Colonic mucosa (tissue), 4 donors: ENCODE data around the gene SV2A. TPM values are rescaled to one million over a fixed set of nuclear protein-coding genes. Genes with fewer than 3 reads are reported as not detected.
A peak's percentile ranks its signal among the peaks of the same experiment; 100 is the strongest.

Experiments used
- DNase-seq: peaks from one replicate; pipeline ENCODE4 v3.0.0-alpha.2; 2020
- H3K27ac ChIP-seq: fragments of 200-600 bp; one replicate; pipeline ENCODE4 v1.8.0; 2021
- H3K27me3 ChIP-seq: fragments of 200-600 bp; one replicate; pipeline ENCODE4 v1.8.0; 2021
- H3K36me3 ChIP-seq: fragments of 200-600 bp; one replicate; pipeline ENCODE4 v1.8.0; 2021
- H3K4me1 ChIP-seq: fragments of 200-600 bp; one replicate; pipeline ENCODE4 v1.8.0; 2021; ENCODE audit warnings: mild to moderate bottlenecking
- H3K4me3 ChIP-seq: fragments of 200-600 bp; one replicate; pipeline ENCODE4 v1.8.0; 2021
- H3K9ac ChIP-seq, 2 donors: one replicate each; pipeline ENCODE4 v1.7.0; 2013; ENCODE audit warnings: control low read depth in 2 of 2, low read depth in 2 of 2, low read length in 2 of 2
- H3K9me3 ChIP-seq: fragments of 200-600 bp; one replicate; pipeline ENCODE4 v1.8.0; 2021
- intact Hi-C: fragments of 100-400 bp; cut with DNase I; formaldehyde crosslinking; loops from one replicate; pipeline ENCODE4 v1.14.1; 2022
- total RNA-seq, 2 donors: library from RNA; stranded (reverse); fragmentation: NEBNext Ultra II Directional in 1 of 2; extraction: Animal tissue kit (Norgen Biotek cat#: 25700) in 1 of 2; gene quantifications; one replicate each; pipeline ENCODE4 v1.2.1, GENCODE V29; 2021
- TF ChIP-seq, protein P1 (sequence below): fragments of 200-600 bp; IDR thresholded peaks from one replicate; pipeline ENCODE4 v1.8.0; 2022; ENCODE audit warnings: antibody characterized with exemption, mild to moderate bottlenecking
- donor health status: healthy.
- donor health status: DM: no; HTN: no; CAD: no.
- donor health status: DM: no; HTN: no; CAD: no.

Gene SV2A
- total RNA-seq, 2 donors from 2014 or later, result 0.89 to 1.5 TPM

GRCh38 chr1:149929856-149930255, 12.2 kb upstream of the SV2A start:
- no peaks in the 10 kb centered on the region for H3K9me3 ChIP-seq
- H3K27ac ChIP-seq, result peak overlapping the region; percentile 98
- TF ChIP-seq, protein P1, sequence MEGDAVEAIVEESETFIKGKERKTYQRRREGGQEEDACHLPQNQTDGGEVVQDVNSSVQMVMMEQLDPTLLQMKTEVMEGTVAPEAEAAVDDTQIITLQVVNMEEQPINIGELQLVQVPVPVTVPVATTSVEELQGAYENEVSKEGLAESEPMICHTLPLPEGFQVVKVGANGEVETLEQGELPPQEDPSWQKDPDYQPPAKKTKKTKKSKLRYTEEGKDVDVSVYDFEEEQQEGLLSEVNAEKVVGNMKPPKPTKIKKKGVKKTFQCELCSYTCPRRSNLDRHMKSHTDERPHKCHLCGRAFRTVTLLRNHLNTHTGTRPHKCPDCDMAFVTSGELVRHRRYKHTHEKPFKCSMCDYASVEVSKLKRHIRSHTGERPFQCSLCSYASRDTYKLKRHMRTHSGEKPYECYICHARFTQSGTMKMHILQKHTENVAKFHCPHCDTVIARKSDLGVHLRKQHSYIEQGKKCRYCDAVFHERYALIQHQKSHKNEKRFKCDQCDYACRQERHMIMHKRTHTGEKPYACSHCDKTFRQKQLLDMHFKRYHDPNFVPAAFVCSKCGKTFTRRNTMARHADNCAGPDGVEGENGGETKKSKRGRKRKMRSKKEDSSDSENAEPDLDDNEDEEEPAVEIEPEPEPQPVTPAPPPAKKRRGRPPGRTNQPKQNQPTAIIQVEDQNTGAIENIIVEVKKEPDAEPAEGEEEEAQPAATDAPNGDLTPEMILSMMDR, result no peak
- H3K36me3 ChIP-seq, result peaks cover 12% of the 10 kb centered on the region
- H3K9ac ChIP-seq, result peak overlapping the region in 1 of 2 donors; percentile 27
- peaks cover 4% of the 10 kb centered on the region for H3K4me1 ChIP-seq
- no peak for DNase-seq
- intact Hi-C loops, result no loop called here
- H3K4me3 ChIP-seq, result no peak overlapping the region
- H3K27me3 ChIP-seq, result no peaks in the 10 kb centered on the region

DNA sequence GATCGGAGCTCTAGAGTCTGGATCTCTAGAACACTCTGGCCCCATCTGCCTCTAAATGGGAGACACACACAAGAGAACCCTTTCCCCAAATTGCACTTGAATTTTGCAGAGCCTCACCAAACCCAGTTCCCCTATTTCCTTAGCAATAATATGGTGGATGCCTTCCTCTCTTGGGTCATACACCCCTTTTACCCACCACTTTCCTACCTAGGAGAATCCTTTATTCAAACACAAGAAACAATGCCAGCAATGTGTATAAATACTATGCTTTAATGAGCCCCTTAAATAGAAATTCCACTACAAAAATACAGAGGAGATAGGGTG, 10.7 kb upstream of the SV2A start:
- H3K27me3 ChIP-seq, result no peaks in the 10 kb centered on the region
- H3K4me1 ChIP-seq, result peaks cover 4% of the 10 kb centered on the region
- DNase-seq, result no peak
- TF ChIP-seq, protein P1, result no peak
- H3K36me3 ChIP-seq, result peaks cover 20% of the 10 kb centered on the region
- intact Hi-C loops, result no loop called here
- H3K27ac ChIP-seq, result peak overlapping the region; percentile 98
- H3K9ac ChIP-seq, result peak overlapping the region; percentile 62 to 92
- peak overlapping the region; percentile 96 for H3K4me3 ChIP-seq
- no peaks in the 10 kb centered on the region for H3K9me3 ChIP-seq

GRCh38 chr1:149927563-149928400, 10.1 kb upstream of the SV2A start, which contains the start of gene SF3B4:
Gene SF3B4 (minus strand): TSS chr1:149927803. CDS start chr1:149927759, 44 bp downstream.
- TF ChIP-seq, protein P1, result no peak
- peak within 1 kb of the TSS; percentile 96 for H3K4me3 ChIP-seq
- no peaks in the 10 kb centered on the region for H3K27me3 ChIP-seq
- peak within 1 kb of the TSS; percentile 98 for H3K27ac ChIP-seq
- peaks cover 4% of the 10 kb centered on the region for H3K4me1 ChIP-seq
- DNase-seq, result peak; percentile 97
- H3K9ac ChIP-seq, result peak within 1 kb of the TSS; percentile 70 to 92
- H3K9me3 ChIP-seq, result no peaks in the 10 kb centered on the region
- peaks cover 22% of the 10 kb centered on the region for H3K36me3 ChIP-seq
- intact Hi-C loops, result loop anchor here (2.0 kb wide), 1 partner anchor 37 kb away; no protein-coding TSS in a partner anchor

DNA sequence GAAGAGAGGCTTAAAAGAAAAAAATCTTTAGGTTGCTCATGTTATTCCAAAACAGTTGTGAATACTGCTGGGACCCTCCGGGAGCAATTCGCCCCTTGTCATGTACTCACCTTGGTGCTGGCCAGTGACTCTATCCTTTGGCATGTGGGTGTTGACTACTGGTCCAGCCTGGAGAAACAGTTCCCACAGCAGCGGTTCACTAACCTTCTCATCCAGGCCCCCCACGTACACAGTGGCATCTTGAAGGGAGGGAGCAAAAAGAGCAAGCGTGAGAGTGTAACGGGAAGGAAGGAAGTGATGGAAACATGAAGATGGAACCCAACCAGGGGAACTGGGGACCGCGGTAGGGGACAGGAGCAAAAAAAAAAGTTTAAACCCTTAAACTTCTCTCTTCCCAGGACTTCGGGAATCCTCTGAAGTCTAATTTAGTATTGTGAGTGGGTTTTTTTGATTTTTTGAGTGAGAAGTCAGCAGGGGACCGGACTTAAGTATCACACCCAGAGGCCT, 9.5 kb upstream of the SV2A start:
- Histone ChIP-seq H3K27ac (peak overlapping the region; percentile 98), H3K4me3 (peak overlapping the region; percentile 96), H3K9ac (peak overlapping the region; percentile 70 to 92), H3K36me3 (peaks cover 22% of the 10 kb centered on the region), H3K9me3 (no peaks in the 10 kb centered on the region), H3K27me3 (no peaks in the 10 kb centered on the region), H3K4me1 (peaks cover 4% of the 10 kb centered on the region)
- TF ChIP-seq, protein P1, result no peak
- intact Hi-C loops, result loop anchor here (2.0 kb wide), 1 partner anchor 36 kb away; no protein-coding TSS in a partner anchor
- DNase-seq, result no peak

DNA sequence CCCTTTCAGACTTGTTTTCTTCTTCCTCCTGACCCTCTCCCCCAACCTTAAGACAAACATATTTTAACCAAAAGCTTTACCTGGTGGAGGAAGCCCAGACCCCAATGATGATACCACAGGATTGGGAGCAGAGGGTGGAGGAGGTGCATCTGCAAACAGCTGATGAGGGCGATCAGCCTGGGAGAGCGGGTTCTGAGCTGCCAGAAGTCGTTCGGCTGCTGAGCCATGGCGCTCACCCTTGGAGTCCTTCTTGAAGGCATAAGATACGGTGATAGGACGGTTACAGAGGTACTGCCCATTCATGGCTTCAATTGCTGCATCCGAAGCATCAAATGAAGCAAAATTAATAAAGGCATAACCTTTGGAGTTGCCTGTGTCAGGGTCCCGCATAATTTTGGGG, 8.7 kb upstream of the SV2A start:
- intact Hi-C loops, result loop anchor here (2.0 kb wide), 1 partner anchor 35 kb away; no protein-coding TSS in a partner anchor
- Histone ChIP-seq H3K36me3 (peaks cover 22% of the 10 kb centered on the region), H3K27me3 (no peaks in the 10 kb centered on the region), H3K9ac (no peak overlapping the region), H3K4me1 (peaks cover 4% of the 10 kb centered on the region), H3K9me3 (no peaks in the 10 kb centered on the region), H3K27ac (no peak overlapping the region), H3K4me3 (no peak overlapping the region)
- TF ChIP-seq, protein P1, result no peak
- no peak for DNase-seq
